GM19372 (cell line): ENCODE measurements around the gene COMMD2.

Source experiments
- ATAC-seq: cut with Tn5 transposase; IDR thresholded peaks from one replicate; pipeline ENCODE4 v1.9.1; 2021; ENCODE audit warnings: mild to moderate bottlenecking, low read depth, moderate library complexity; ENCODE audit not compliant: unreplicated experiment

Gene COMMD2

DNA sequence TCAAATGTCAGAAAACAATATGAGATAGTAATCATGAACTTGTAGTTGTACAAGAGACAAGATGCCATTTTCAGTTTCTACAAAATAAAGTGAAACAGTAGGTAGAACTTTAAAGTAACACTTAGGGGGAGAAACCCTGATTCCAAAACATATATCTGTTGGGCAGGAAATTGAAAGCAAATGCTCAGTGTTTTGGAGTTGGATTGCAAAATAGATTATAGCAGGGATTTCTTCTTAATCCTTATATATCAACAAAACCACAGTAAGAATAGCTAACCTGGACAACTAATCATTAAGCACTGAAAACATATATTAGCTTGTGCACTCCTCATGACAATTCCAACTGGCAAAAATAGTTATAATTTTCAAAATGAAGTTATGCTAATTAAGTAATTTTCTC is 46.9 kb downstream of the COMMD2 start:
- no peak for ATAC-seq

DNA sequence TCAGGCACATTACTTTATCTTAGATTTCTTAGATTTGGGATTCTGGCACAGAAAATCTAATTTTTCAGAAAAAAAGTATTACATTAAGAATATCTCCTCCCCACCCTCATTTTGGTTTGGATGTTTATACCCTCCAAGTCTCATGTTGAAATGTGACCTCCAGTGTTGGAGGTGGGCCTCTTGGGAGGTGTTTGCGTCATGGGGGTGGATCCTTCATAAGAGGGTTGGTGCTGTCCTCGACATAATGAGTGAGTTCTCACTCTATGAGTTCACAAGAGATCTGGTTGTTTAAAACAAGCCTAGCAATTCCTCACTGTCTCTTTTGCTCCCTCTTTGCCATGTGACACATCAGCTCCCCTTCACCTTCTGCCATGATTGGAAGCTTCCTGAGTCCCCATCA is 48.8 kb downstream of the COMMD2 start:
- no peak for ATAC-seq

DNA sequence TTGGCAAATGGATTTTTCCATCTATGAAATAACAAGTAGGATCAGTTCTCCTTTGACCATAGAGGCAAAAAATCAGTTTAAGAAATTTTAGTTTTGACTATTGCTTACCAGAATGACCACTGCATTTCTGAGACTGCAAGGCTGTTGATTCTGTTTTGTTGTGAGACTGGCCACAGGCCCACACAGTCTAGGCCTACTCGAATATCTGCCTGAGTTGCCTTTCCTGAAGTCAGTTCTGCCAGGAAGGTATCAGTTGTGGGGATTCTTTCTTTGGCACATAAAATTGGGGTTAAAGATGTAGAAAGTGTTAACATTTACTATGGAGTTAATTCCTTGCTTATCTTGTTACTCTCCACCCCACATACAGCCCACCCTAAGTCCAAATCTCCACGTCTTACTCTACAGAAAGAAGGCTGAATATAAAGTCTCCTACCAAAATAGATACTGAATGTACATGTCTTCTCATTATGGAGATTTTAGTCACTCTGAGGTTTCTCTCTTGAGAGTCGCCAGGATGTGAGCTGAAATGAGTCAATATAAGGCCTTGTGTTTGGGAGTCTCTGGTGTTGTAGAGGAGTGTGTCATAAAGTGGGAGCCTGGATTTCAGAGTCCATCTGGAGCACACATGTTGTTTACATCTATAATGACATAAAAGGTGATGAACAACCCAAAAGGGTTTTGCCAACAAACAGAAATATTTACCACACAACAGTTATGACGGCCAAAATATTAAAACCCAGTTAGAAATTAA is 49.4 kb downstream of the COMMD2 start:
- ATAC-seq = no peak

DNA sequence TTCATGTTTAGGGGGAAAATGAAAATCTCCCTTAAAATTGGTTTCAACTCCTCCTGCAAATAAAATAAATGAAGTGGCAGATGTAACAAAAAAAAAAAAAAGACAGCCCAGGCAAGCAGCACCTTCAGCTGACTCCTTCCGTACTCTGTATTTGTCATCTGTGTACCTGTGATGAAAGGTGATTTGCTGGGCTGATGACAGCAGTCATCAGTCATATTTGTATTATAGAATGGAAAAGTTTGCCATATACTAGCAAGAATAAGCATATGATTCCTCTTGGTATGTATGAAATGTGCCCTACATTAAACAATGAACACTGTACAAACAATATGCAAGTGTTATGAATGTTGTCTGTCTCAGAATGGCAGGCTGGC is 50.3 kb downstream of the COMMD2 start:
- no peak for ATAC-seq

DNA sequence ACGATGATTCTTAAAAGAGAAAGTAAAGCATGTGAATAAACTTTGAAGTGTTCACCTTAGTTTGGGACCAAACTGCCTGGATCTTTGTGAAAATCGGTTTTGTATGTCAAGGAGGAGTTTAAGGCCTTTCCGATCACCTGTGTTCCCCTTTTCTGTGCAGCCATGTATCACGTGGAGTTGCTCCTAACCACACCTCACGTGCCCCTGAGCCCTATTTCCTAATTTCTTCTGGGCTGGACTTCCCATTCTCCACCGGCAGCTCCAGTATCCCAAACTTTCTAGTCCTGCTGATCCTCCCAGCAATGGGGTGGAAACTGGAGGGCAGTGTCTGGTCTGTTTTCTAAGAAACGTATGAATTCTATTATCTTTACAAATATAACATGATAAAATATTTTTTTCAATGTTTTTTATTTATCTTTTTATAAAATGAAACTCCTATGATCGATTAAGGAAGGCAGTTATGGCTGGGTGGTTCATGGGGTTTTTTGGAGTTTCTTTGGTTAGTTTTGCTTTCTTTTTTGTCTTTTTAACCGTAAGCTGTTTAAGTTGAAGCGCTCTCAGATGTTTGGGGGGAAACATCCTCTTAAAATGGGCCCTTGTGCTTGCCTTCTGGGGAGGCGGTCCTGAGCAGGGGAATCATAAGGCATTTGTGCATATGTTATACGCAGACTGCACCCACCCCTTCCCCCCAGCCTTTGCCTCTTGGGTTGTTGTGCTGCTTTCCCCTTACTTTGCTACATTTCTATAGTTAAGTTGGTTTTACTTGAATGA is 50.9 kb downstream of the COMMD2 start:
- no peak for ATAC-seq
